Mesothelial cell of epicardium (in vitro differentiated cells): Measurements from ENCODE around the gene CISTR. TPM values are rescaled to one million over a fixed set of nuclear protein-coding genes. Genes with fewer than 3 reads are reported as not detected.
A peak's percentile ranks its signal among the peaks of the same experiment; 100 is the strongest.

Source experiments
- DNase-seq, 2 experiments: peaks; one replicate each; pipeline ENCODE4 v3.0.0; 2021; ENCODE audit warnings: low spot score in 2 of 2; ENCODE audit not compliant: unreplicated experiment in 2 of 2
- H3K27ac Mint-ChIP-seq: 2 replicates; pipeline ENCODE4 v1.8.0; 2021; ENCODE audit warnings: mixed read lengths
- H3K27me3 Mint-ChIP-seq: 2 replicates; pipeline ENCODE4 v1.8.0; 2021; ENCODE audit warnings: low read depth, mixed read lengths
- H3K36me3 Mint-ChIP-seq: 2 replicates; pipeline ENCODE4 v1.8.0; 2021; ENCODE audit warnings: mixed read lengths
- H3K4me1 Mint-ChIP-seq: 2 replicates; pipeline ENCODE4 v1.8.0; 2021; ENCODE audit warnings: mixed read lengths
- H3K4me3 Mint-ChIP-seq: 2 replicates; pipeline ENCODE4 v1.8.0; 2021; ENCODE audit warnings: mild to moderate bottlenecking, moderate library complexity, mixed read lengths
- H3K9me3 Mint-ChIP-seq: 2 replicates; pipeline ENCODE4 v1.8.0; 2021; ENCODE audit warnings: mixed read lengths
- total RNA-seq: library from RNA; stranded (reverse); gene quantifications from 3 replicates; pipeline ENCODE4 v1.2.1, GENCODE V29; 2021
- TF ChIP-seq, protein P1 (sequence below): fragments of 200-600 bp; sonication (generic); IDR thresholded peaks from one replicate; pipeline ENCODE4 v1.5.0; 2021; ENCODE audit warnings: antibody characterized with exemption; ENCODE audit not compliant: unreplicated experiment

CISTR gene
- total RNA-seq, 1 donor from 2014 or later = not detected

DNA sequence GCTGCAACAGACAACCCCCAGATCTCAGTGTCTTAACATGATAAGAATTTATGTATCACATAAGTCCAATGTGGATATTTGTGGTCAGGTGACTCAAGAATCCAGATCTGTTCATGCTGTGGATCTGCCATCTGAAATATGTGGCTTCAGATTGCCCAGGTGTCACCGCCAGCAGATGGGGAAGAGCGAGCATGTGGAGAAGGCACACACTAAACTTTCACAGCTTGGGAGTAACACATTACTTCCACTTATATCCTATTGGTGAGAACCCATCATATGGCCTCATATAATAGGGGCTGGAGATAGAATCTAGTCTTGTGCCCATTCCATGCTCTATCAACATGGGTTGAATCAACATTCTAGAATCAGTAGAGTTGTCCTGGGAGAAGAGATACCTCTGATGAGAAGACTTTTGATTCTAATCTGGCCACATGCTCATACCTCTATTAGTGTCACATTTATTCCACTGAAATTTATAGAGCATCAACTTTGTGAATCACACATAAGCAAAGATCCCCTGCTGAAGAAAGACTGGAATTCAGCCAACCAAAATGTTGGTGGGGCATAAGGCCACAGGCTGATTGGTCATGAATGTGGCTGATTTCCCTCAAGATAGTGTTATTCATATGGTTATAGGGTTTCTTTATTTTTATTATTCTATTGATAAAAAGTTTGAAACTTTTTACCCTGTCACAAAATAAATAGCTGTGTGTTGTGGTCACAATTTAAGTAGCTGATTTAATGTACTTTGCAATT, 18.6 kb downstream of the CISTR start:
- DNase-seq = no peak

DNA sequence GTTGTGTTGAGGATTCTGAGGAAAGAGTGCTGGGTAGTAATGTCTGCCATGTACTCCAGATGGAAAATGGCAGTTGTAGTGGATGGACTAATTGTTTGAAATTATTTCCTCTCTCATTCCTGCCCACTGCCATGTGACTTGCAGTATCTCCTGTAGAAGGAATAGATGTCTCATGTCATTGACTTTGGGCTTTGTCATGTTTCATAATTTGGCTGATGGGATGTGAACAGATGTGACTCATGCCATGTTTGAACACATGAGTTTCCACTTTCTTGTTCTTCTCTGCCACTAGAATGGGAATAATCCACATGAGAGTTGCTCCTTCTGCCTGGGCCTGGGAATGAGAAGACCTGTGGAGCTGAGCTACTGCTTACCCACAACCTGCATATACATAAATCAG, 22.1 kb downstream of the CISTR start:
- H3K9me3 Mint-ChIP-seq = no peaks in the 10 kb centered on the region
- DNase-seq = no peak
- peaks cover 25% of the 10 kb centered on the region for H3K4me1 Mint-ChIP-seq
- no peak overlapping the region for H3K4me3 Mint-ChIP-seq
- TF ChIP-seq, protein P1, sequence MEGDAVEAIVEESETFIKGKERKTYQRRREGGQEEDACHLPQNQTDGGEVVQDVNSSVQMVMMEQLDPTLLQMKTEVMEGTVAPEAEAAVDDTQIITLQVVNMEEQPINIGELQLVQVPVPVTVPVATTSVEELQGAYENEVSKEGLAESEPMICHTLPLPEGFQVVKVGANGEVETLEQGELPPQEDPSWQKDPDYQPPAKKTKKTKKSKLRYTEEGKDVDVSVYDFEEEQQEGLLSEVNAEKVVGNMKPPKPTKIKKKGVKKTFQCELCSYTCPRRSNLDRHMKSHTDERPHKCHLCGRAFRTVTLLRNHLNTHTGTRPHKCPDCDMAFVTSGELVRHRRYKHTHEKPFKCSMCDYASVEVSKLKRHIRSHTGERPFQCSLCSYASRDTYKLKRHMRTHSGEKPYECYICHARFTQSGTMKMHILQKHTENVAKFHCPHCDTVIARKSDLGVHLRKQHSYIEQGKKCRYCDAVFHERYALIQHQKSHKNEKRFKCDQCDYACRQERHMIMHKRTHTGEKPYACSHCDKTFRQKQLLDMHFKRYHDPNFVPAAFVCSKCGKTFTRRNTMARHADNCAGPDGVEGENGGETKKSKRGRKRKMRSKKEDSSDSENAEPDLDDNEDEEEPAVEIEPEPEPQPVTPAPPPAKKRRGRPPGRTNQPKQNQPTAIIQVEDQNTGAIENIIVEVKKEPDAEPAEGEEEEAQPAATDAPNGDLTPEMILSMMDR = no peak
- peaks cover 35% of the 10 kb centered on the region for H3K27me3 Mint-ChIP-seq
- peaks cover 3% of the 10 kb centered on the region for H3K36me3 Mint-ChIP-seq
- no peak overlapping the region for H3K27ac Mint-ChIP-seq

More for the DNA sequence above, 18.6 kb downstream of the CISTR start:
- TF ChIP-seq, protein P1 = no peak
- Mint-ChIP-seq H3K9me3 (no peaks in the 10 kb centered on the region), H3K27ac (no peak overlapping the region), H3K36me3 (no peaks in the 10 kb centered on the region), H3K27me3 (peaks cover 35% of the 10 kb centered on the region), H3K4me3 (no peak overlapping the region), H3K4me1 (peaks cover 2% of the 10 kb centered on the region)

DNA sequence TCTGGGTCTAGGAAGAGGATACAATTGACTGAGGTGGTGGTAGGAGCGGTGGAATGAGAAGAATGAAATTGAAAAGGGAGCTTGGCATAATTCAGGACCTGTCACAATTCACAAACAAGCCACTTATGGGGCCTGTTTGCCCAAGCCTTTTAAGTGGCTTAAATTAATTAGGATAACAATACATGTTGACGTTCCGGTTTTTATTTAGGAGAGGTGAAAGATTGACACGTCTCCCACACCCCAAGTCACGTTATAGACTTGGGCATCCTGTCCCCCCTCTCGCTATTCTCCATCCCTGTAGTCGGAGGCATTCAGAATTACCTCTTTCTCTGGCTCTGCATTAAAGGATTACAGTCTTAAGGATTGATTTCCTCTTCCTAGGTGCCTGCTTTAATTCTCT, 23.6 kb downstream of the CISTR start:
- H3K4me3 Mint-ChIP-seq = peak overlapping the region; percentile 89
- H3K27me3 Mint-ChIP-seq = peaks cover 24% of the 10 kb centered on the region
- DNase-seq = no peak
- H3K4me1 Mint-ChIP-seq = peaks cover 25% of the 10 kb centered on the region
- H3K27ac Mint-ChIP-seq = peak overlapping the region; percentile 26
- TF ChIP-seq, protein P1 = no peak
- no peaks in the 10 kb centered on the region for H3K9me3 Mint-ChIP-seq
- peaks cover 8% of the 10 kb centered on the region for H3K36me3 Mint-ChIP-seq

DNA sequence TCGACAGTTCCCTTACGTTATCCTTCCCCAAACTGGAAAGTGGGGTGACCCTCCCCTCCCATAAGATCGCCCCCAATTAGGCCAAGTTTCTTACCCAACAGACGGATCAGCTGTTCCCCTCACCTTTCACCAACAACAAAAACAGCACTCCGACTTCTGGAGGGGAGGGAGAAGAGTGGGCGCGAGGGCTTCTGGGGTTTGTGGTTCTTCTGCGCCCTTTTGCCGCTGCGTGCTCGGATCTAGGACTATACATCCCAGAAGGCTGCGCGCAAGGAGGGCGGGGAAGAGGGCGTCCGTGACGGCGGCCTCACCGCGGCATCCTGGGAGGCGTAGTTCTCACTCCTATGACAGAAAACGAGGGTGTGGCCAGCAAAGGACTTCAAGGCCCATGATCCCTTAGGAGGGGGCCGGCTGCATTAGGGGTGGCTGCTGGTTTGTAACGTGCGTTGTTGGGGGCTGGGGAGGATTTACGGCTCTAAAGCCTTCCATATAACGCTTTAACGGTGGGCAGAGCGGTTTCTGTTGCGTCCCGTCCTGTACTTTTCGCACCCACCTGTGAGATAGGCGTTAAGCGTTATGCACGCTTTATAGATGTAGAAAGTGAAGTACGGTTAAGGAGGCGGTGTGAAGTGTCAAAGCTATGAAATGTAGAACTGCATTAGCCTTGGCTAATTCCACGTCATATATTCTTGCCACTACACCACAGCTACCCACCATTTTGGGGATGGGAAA, 24.3 kb downstream of the CISTR start, which contains the start of gene CALCOCO1:
Gene CALCOCO1 (minus strand): TSS at position 143 of the 732 bp plus-strand sequence. CDS start 2,210 bp downstream, outside the sequence.
- Mint-ChIP-seq H3K27ac (peak within 1 kb of the TSS; percentile 80), H3K4me1 (peaks cover 25% of the 10 kb centered on the region), H3K9me3 (no peaks in the 10 kb centered on the region), H3K27me3 (peaks cover 17% of the 10 kb centered on the region), H3K36me3 (peaks cover 14% of the 10 kb centered on the region), H3K4me3 (peak within 1 kb of the TSS; percentile 89)
- DNase-seq = peak; percentile 86 to 92
- TF ChIP-seq, protein P1 = no peak

DNA sequence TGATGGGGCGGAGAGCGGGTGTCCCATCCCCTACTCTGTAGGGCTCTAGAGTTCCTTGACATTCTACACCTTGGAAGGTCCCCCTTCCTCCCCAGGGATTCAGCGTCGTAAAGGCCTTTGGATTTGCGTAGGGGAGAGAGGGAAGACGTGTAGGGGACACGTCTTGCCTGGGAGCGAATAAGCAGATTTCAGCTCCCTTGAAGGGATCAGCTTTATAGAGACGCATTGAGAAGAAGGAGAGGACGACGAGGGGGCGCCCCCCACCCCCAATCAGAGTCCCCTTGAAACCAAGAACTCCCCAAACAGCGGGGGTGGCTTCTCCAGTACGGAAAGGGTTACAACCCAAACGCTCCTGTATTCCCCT, 24.9 kb downstream of the CISTR start:
- H3K4me1 Mint-ChIP-seq = peaks cover 25% of the 10 kb centered on the region

More for the DNA sequence above, 24.9 kb downstream of the CISTR start:
- DNase-seq = no peak
- H3K36me3 Mint-ChIP-seq = peaks cover 16% of the 10 kb centered on the region
- no peaks in the 10 kb centered on the region for H3K9me3 Mint-ChIP-seq
- peak overlapping the region; percentile 80 for H3K27ac Mint-ChIP-seq
- H3K27me3 Mint-ChIP-seq = peaks cover 14% of the 10 kb centered on the region
- TF ChIP-seq, protein P1 = no peak
- peak overlapping the region; percentile 89 for H3K4me3 Mint-ChIP-seq
